ENCODE measurements around the gene EYA3.

EYA3 gene

DNA sequence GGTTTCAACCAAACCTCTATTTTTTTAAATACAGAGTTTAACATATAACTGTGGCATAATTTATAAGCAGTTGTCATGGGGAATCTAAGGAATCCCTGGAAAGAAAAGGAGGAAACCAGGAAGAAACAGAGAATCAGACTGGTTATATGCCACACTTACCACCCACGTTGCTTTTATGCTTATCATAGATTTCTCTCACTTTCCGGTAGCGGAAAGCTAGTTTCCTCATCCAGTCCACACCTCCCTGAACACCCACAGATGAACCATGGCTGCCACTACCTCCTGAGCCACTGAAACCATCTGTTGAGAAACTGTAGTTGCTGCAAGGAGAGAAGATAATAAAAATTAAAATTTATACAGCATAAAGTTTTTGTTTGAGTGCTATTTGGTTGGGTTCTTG lies 95.2 kb downstream of the EYA3 start:
- H3K27ac ChIP-seq: no peak overlapping the region
- TF ChIP-seq ZFX (IDR thresholded peaks at IDR 0.05): no peak
- no peak for TF ChIP-seq CTCF (conservative IDR thresholded peaks at IDR 0.05)

- TF ChIP-seq ZFX (IDR thresholded peaks at IDR 0.05) (no peak), CTCF (conservative IDR thresholded peaks at IDR 0.05) (no peak)
- no peak overlapping the region for H3K27ac ChIP-seq
Observed at GRCh38 chr1:27992276-27992675, 96.1 kb downstream of the EYA3 start.

DNA sequence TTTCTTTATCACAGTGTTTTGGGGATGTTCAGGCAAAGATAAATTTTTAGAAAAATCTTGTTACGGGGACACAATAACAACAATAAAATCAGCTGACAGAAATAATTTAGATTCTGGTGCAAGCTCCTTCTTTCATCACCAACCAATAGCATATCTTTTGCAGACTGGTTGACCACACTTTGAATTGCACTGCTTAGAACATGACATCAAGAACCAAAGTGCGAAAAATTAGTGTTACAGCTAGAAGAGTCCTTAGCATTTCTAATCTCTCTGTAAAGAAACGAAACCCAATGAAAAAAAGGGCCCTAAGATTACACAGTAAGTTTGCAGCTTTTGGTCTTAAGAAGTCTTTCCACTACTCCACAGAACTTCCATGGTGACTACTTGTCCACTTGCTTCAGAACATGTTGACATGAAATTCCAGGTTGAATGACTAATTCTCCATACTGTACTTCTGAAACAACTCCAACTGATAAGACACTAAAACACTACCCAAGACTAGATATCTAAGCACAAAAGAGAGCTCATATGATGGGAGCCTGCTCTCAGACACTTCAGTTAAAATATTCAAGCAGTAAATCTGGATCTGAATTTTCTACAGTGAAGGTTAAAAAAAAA lies 97.4 kb downstream of the EYA3 start:
- TF ChIP-seq ZFX (IDR thresholded peaks at IDR 0.05) (no peak), CTCF (conservative IDR thresholded peaks at IDR 0.05) (no peak)
- no peak overlapping the region for H3K27ac ChIP-seq

- no peak overlapping the region for H3K27ac ChIP-seq
- TF ChIP-seq CTCF (conservative IDR thresholded peaks at IDR 0.05) (no peak), ZFX (IDR thresholded peaks at IDR 0.05) (no peak)
Observed at GRCh38 chr1:27981145-27981544, 107.3 kb downstream of the EYA3 start.

DNA sequence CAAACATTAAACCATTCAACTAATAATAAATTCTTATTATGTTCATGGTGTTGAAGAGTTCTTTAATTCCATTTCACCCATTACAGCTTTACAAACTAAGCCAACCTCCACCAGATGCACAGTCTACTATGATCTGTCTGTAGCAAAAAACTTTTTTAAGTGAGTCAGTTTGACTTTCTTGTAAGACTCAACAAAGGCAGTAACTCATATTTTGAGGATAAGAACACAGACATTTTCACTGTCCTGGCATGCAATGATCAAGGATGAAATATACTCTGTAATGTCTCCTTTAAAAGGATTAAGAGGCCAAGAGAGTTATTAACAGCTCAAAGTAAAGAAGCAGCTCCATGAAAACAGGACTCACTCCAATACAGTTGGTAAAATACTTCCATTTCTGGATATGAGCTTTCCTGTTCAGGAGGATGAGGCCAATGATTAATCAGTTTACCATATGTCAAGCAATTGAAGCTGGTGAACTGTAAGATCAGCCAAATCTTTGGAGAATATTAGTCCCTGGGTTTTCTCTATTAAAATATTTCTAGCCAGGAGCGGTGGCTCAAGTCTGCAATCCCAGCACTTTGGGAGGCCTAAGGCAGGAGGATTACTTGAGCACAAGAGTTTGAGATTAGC lies 108.1 kb downstream of the EYA3 start:
- no peak overlapping the region for H3K27ac ChIP-seq
- TF ChIP-seq ZFX (IDR thresholded peaks at IDR 0.05) (no peak), CTCF (conservative IDR thresholded peaks at IDR 0.05) (no peak)

DNA sequence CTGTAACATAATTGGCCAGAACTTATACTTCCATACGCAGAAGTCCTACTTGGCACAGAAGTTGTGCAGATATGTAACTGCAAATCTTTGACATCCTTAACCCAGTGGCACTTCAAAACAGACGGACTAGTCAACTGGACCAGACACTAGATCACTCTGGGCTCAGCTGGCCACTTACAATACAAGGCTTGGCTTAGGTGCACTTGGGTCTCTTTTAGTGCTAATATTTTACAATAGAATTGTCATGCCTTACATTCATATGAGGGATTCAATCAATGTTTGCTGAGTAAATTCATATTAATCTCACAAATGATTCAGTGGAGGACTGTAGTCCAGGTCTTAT lies 108.6 kb downstream of the EYA3 start:
- TF ChIP-seq ZFX (IDR thresholded peaks at IDR 0.05): no peak
- peak; percentile 59 for TF ChIP-seq CTCF (conservative IDR thresholded peaks at IDR 0.05)
- H3K27ac ChIP-seq: no peak overlapping the region

- no peak overlapping the region for H3K27ac ChIP-seq
- TF ChIP-seq CTCF (conservative IDR thresholded peaks at IDR 0.05): peak; percentile 83
- no peak for TF ChIP-seq ZFX (IDR thresholded peaks at IDR 0.05)
Observed at GRCh38 chr1:27979151-27979858, 109.1 kb downstream of the EYA3 start.
